G401.6 (cell line): ENCODE measurements around the gene SYT15.

Experiments
- FAIRE-seq: peaks from 2 replicates; lab custom pipeline; 2012; peaks lifted over from hg19 to GRCh38; lab: Jason Lieb, UNC

Gene SYT15

DNA sequence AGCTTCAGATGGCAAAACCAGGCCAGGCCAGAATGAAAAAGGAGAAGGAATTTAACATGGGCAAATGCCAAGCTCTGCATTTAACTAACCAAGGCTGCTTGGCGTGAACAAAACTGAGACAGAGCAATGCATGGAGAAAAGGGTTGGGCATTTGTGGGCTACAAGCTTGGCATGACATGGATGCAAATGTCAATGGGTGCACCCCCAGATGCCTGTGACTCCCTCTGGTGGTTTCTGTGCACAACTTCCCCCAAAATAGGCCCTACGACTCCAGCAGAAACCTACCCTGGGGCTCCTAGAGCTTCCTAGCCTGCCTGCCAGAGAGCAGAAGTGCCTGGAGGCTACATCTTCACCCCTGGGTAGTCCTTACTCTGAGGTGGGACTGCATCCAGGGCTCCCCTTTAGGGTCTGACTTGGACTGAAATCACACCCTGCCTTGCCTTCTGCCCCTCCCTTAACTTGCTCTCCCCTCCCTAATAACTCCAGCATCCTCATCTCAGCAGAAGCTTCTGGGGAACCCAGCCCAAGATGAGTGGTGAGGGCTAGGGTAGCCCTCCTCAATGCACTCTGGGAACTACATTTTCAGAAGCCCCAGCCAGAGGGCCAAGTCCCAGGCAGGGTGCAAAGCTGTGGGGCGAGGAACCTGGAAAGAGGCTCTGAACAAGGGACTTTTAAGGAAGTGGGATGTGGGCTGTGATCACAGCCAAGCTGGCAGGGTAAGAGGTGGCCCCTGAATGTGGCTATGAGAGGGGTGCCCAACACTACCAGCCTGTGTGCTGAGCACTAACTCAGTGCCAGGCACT lies 33.7 kb upstream of the SYT15 start:
- no peak for FAIRE-seq

DNA sequence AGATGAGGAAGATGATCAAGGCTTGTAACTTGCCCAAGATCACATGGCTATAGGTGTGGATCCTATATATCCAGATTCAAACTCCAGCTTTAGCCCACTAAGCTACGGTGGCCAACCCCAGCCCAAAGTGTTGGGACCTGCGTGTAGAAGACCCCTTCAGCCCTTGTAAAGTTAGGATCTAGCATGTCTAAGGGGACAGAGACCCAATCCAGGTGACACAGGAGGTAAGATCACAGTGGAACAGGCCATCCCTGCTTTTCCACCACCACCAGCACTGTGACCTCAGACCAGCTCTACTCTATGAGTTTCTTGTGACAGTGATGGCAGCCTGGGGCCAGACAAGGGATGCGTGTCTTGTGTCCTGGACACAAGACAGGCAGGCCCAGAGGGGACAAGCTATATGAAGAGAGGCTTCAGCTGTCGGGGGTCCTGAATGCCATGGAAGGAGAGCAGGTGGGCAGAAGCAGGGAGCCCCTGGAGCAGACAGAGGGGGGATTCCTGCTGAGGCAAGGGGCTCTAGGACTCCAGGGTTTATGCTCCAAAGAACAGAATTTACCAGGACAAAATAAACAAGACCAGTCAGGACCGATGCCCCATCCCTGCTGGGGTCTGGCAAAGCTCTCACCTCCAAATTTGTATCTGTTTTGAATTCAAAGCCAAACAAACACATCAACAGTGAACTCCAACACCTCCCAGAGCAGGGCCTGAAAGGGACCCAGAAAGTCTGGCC lies 32.9 kb upstream of the SYT15 start:
- FAIRE-seq = no peak

DNA sequence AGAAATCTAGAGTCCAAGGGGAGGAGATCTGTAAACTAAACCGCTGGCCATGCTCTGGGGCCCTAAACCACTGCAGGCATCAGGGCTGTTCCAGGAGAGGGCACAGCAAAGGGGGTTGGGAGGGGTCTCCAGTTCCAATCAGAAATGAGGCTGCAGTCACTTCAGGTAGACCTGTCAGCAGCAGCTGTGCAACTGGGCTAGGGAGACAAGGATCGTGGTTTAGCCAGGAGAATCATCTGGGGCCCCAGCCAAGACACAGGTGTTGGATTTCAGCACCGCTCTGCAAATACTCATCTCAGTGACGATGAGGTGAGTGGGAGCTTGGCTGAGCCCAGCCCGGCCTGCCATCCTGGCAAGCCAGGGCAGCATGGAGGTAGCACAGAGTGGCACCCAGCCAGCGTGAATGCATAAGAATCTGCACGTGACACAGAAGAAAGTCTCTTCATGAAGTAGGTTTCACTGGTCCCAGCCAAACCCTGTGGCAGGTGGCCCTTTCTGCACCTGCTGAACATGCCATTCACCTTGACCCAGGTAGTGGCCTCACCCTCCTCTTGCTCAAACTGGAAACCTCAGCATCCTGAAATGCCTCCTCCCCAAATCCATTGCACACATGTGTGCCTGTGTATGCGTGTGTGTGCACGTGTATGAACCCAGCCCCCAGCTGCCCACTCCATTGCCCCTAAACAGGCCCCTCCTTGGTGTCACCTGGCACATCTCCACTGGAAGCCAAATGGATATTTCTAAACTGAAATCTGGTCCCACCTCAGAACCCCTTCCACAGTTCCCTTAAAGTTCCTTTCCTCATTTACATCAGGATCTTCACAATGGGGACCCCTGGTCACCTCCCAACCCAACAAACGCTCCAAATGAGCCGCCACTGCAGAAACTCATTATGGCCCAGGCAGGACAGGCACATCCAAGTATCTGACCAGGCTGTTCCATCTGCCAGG lies 32.1 kb upstream of the SYT15 start:
- no peak for FAIRE-seq

DNA sequence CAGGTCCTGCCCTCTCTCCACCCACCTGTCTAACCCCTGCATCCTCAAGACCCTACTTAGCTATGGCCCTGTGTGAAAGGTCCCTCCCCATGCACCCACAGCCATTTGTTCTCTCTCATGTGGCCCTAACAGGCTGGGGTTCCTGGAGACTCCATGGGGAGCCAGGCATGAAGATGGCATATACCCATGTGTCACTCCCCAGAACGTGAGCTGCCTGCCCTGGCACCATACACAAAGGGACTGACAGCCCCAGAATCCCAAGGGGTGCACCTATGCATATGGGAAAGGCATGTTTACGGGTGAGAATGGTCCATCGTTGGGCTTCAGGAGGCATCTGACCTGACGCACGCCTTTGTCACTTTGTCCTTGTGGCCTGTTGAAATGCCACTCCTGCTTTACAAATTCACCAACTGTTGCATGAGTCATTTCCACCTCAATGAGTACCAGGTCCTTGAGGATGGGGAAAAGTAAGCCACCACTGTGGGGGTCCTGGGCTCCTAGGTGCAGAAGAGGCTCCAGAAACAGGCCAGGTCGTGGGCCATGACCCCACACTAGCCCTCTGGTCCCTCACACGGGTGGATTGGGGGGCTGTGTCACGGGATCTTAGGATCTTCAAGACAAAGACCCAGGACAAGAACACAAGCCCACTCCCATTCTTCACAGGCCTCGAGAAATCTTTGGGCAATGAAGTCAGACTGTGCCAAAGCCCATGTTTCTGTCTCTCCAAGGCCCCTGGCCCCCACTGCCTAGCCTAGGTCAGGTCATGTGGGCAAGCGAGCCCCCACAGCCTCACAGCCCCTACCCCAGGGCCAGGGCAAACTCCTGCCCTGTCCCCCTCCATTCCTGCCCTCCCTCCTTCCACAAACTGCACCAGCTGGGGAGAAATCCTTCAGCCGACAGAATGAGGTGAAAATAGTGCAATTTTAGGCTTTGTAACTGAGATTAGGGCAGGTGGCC lies 31.1 kb upstream of the SYT15 start:
- no peak for FAIRE-seq

DNA sequence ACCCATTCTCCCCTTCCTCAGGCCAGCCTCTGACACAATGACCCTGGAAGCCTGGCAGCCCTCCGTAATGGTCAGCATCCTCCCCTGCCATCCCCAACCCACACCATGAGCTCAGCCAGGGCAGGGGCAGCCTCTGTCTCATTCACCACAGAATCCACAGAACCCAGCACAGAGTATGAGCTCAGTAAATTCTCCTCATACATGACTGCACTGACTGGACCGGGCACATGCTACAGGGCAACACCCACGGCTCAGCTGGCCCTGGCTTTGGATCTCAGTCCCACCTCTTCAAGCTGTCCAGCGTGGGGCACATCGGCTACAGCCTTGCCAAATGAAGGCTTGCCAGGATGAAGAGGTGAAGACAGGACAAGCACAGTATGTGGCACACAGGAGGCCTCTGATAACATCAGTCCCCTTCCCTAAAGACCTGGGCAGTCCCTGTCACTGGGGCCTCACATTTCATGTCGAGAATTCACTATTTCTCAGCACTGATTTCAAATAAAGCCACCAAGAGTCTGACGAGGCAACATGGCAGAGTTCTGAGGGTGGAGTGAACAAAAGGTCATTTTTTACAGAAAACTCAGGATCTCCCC lies 30.3 kb upstream of the SYT15 start:
- FAIRE-seq = no peak

DNA sequence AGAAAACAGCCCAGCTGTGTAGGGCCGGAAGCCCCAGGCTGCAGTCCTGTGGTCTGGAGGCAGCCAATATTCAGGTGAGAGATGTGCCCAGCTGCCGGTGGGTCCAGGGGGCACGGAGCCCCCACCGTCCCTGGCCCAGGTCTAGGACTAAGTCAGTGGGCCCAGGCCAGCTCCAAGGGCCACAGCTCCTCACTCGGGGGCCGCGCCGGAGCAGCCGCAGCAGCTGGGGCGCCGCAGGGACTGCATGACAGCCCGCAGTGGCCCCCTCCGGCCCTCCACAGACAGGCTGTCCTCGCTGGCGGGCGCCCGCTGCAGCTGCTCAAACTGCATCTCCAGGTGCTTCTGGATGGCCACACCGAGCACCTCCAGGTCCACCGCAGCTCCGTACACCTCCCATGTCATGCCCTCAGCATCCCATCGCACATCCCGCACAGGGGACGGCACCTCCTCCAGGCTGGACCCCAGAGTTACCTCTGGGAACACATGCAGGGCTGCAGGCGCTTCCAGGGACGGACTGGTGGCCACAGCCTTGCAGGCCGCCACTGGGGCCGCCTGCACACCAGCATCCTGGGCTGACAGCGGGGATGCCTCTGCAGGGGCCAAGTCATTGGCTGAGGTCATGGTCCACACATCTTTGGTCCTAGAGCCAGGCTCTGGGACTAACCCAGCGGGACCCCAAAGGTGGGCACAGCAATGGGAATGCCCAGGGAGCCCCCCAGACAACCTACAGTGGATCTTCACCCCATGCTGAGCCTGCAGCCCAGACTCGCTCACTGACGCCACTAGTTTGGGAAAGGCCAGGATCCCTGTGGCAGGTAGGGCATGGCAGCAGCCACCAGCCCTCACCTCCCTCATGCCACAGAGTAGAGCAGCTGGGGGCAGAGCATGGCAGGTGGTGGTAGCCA lies 29.5 kb upstream of the SYT15 start:
- no peak for FAIRE-seq

DNA sequence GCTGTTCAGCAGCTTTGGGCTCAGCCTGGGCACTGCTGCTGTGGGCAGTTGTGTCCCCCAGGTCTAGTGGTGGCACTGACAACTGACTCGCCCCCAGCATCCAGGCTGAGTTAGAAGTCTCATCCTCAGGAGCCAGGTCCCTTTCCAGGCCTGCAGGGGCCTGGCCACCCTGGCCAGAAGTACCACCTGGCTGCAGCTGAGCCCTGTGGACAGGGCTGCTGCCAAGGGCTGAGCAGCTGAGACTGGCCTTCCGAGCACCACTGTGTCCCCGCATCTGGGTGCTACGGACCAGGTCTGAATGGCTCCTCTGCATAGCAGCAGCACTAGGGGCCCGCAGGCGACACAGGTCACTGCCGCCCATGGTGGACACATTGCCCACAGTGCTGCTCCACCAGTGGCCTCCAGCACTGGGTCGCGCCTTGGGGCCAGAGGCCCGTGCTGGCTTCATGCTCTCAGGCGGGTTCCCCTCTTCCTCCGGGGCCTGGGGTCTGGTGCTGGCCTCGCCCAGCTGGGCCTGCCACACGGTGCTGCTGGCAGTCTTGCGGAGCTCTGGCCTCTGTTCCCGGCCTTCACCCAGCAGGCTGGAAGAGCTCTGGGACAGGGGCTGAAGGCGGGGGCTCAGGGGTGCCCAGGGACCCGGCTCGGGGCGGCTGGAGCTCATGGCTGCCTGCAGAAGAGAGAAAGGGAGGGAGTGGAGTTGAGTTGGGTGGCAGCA lies 28.7 kb upstream of the SYT15 start:
- no peak for FAIRE-seq

DNA sequence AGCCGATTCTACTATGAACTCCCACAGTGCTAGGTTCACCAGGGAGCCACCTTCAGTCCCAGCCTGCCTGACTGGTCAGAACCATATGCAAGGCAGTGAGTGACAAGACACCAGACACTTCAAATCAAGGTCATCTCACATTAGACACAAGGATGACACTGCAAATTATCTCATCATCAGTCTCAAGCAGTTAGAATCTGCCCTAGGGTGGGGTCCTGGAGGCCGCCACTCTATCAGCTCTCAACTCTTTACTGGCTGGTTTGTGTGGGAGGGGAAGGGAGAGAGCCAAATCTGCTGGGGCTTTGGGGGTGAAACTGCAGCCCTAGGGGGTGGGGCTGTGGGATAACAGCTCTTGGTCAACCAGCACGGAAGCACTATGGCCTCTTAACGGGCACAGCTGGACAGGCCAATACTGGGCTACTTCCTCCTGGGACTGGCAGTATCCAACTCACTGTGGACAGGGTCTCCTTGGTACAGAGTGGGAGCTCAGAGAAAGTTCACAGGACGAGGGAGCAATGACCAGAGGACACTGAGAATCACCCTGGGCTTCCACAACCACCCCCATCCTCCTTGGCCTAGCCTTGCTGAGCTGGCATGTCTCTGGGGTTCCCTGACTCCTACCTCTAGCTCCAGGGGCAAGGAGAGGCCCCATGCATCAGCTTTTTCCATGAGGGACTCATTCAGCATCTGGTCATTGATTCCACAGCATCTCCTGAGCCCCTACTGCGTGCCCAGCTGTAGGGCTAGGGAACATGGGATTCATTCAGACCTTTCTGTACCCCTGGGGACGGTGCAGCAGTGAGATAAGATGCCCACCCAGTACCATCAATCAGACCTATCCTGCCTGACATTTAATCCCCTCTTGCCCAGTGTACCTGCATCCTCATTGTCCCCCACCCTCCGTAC lies 27.9 kb upstream of the SYT15 start:
- no peak for FAIRE-seq

DNA sequence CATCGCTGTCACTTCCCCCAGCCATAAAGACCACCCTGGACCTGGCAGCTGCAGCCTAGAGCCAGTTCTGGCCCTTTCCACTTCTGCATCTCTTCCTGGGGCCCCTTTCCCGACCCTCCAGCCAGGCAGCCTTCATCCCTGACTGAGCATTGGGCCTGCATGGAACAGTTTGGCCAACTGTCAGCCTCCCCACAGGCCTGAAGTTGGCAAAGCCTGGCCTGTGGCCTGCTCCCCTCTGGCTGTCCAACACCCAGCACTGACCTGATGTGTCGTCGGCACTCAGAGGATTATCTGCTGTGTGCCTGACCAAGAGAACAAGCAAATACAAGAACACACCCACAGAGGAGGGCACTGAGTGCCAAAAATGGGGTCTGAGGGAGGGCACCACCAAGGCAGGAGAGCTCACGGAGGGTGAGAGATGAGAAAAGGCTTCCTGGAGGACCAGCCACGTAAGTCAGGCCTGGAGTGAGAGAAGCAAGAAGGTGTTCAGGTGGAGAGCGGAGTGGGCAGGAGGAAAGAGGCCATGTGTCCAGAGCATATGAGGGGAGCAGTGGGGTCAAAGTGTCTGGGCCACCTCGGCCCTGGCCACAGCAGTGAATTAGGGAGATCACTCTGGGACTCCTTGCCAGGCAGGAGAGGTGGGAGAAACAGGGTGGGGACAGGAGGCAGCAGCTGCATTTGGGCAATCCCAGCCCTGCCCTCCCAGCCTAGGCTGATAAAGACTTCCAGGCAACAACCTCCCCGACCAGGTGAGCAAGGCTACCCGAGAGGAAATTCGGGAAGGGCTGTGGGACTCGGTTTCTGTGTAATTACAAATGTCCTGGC lies 27.0 kb upstream of the SYT15 start:
- FAIRE-seq = no peak

DNA sequence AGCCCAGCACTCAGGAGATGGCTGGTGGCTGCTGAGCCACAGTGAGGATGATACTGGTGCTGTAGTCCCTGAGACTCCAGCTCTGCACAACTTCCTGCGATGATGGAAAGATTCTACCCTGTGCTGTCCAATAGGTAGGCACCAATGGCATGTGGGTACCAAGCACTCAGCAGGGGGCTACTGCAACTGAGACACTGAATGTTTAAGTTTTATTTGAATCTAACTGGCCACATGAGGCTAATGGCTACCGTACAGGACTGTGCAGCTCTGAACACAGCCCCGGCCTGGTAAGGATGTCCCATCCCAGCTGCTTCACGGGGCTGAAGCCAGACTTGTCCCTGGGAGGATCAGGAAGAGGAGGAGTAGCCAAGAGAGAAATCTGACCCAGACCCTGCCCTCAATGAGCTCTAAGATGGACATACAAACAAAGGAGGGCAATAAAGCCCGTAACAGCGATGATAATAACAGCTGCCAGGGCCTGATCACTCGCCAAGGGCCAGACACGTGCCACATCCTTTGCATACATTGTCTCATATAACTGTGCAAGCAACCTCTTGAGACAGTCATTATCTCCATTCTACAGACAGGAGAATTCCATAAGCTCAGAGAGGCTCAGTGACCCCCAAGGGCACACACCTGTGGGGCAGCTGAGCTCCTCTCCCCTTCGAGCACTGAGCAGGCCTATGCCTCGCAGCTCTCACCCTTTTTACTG lies 26.2 kb upstream of the SYT15 start:
- no peak for FAIRE-seq

DNA sequence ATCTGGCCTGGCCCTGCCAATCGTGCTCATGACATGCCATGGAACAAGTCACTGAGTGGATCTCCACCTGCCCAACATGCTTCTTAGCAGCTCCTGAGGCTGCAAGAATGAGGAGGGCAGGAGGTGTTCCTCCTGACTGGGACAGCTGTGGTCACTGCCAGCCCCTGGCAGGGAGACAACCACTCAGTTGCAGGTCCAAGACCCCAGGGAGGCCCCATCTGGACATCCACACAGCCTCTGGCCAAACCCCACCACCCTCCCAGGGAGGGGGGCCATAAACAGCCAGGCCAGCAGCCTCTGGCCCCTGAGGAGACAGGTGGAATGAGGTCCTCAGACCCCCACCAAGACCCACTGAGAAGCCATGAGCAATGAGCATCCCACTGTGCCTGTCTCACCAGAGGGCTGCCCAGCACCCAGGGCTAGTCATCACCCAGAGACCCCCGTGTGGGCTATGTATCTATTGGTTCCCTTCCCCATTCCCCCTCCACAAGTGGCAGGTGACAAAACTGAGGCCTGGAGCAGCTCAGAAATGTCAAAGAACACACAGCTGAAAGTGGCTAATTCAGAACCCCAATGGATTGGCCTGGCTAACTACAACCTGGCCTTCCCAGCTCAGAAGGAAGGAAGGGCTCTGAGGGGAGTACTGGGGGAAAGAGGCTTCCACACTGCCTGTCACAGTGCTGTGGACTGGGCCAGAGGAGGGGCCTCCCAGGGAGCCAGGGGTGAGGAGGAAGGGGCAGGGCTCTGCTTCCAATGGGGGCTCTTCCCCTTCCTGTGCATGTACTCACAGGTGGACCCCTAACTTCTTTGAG lies 25.5 kb upstream of the SYT15 start:
- no peak for FAIRE-seq

DNA sequence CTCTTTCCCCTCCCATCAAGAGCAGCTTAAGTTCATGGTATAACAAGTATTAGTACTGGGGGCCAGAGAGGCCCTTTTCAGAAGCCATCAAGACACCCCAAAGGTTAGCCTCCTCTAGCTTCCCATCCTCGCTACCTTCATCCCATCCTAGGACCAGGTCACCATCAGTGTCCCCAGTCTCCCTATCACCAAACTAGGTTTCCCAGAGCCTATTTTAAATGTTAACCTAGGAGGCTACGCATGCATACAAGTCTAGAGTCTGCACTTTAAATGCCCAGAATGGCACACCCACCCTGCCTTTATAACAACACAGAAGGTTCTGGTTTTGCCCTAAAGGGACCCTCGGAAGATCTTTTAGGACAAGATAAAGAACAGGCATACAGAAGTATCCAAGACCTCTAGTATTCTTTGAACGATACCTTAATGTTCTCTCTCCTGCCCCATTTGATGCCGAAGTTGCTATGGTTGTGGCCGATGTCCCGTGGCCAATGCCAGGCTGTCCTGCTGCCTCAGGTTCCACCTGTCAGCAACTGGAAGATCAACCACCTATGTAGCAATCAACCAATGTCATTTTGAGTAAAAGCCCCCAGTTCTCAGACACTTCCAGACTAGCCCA lies 24.7 kb upstream of the SYT15 start:
- no peak for FAIRE-seq

DNA sequence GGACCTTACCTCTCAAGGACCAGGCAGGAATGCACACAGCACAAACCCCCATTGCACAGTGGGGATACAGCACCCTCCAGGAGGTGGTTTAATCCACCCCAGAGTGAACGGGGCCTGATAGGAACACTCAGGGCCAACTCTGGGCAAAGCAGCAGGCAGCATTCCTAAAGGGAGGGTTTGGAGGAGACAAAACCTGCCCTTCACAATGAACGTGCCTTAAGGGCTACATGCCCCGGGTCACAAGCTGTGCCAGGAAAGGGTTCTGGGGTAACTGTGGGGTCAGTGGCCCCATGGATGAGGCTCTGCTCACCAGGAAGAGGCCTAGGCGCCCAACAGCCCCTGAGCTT lies 23.6 kb upstream of the SYT15 start:
- FAIRE-seq = no peak

DNA sequence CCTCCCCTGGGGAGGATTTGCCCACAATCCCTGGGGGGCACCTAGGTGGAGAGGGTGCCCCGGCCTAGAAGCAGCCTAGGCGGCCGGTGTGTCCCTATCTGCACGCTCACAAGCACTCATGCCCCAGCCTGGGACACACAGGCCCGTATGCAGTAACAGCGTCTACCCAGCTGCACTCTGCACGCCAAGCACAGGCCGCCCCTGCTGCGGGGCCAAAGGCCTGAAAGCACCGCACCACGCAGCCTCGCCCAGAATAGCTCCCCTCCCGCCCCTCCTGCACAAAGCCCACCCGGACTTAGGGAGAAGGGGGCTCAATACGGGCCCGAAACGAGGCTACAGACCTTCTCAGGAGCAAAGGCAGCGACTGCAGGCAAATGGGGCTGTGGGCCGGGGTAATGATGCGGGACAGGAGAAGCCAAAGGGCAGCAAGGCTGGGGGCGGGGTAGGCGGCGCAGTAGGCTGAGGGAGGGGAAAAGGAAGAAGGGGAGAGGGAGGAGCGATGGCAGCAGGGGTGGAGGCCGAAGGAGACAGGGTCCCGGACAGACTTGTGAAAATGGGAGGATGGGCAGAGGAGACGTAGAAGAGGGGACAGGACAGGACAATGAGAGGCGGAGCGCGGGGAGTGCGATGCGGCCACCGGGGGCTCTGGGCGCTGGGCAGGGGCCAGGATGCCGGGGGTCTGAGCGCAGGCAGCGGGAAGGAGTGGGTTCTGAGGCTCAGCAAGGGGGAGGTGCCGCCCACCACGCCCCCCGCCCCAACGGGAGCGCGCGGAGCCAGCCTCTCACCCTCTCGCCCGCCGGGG lies 23.0 kb upstream of the SYT15 start:
- FAIRE-seq = no peak
